HepG2 (cell line): ENCODE measurements around the gene SLC45A3. TPM values are rescaled to one million over a fixed set of nuclear protein-coding genes. Genes with fewer than 3 reads are reported as not detected.

Experiments
- ATAC-seq: fragments of 200-7000 bp; cut with Tn5 transposase; 3 replicates; pipeline ENCODE4 v1.9.1; 2020; ENCODE audit warnings: mild to moderate bottlenecking, moderate library complexity
- BruUV-seq: library from RNA; stranded (reverse); fragments of 400-500 nt; replicated peaks from 2 replicates; lab custom pipeline; 2021; lab: Mats Ljungman, UMichigan
- CTCF ChIA-PET: fragments of 300-600 bp; formaldehyde crosslinking; extraction: SDS; loops from one replicate; lab custom pipeline; 2021; ENCODE audit warnings: low total read pairs, inconsistent platforms, low intra/inter-chr PET ratio; lab: Yijun Ruan, JAX
- POLR2A ChIA-PET: fragments of 350-600 bp; sonication (Branson Sonifier 250); formaldehyde crosslinking; loops from one replicate; lab custom pipeline; 2020; ENCODE audit warnings: antibody characterized with exemption, inconsistent platforms; lab: Yijun Ruan, JAX
- DNase-seq: peaks from one replicate; pipeline ENCODE4 v3.0.0-alpha.2; 2015; ENCODE audit warnings: low spot score
- FAIRE-seq: peaks from 3 replicates; lab custom pipeline; 2011; peaks lifted over from hg19 to GRCh38; lab: Jason Lieb, UNC
- H2AFZ ChIP-seq: one replicate; pipeline ENCODE4 v1.6.1; 2011; ENCODE audit warnings: low read length, inconsistent platforms
- H3K27ac ChIP-seq: fragments of 300-600 bp; 3 replicates; pipeline ENCODE4 v1.8.0; 2011; ENCODE audit warnings: mixed run types, mild to moderate bottlenecking, mixed read lengths, low read length, inconsistent platforms; ENCODE audit not compliant: insufficient read depth; ENCODE audit errors: extremely low read length
- H3K27me3 ChIP-seq, 2 experiments: fragments of 200-600 bp in 1 of 2; 2 replicates in 1 of 2; 3 replicates in 1 of 2; pipeline versions ENCODE4 v1.6.0 to v1.8.0; 2011; ENCODE audit warnings: low read length in 2 of 2, mild to moderate bottlenecking in 2 of 2, moderate library complexity in 2 of 2, inconsistent platforms in 1 of 2; ENCODE audit not compliant: insufficient read depth in 2 of 2, control insufficient read depth in 1 of 2
- H3K36me3 ChIP-seq, 2 experiments: fragments of 200-600 bp in 1 of 2; replicated peaks in 1 of 2; 2 replicates in 1 of 2; 3 replicates in 1 of 2; pipeline versions ENCODE4 v1.5.1 to v1.8.0; 2011; ENCODE audit warnings: low read length in 2 of 2, inconsistent platforms in 1 of 2; ENCODE audit not compliant: insufficient read depth in 2 of 2, control insufficient read depth in 1 of 2
- H3K4me1 ChIP-seq: 2 replicates; pipeline ENCODE4 v1.5.1; 2012; ENCODE audit warnings: low read length, inconsistent platforms; ENCODE audit not compliant: insufficient read depth
- H3K4me2 ChIP-seq: 2 replicates; pipeline ENCODE4 v1.6.0; 2011; ENCODE audit warnings: low read depth, low read length, inconsistent platforms
- H3K4me3 ChIP-seq, 3 experiments: fragments of 200-600 bp in 1 of 3; sonication (generic), shearing (Covaris generic) in 1 of 3; replicated peaks in 1 of 3; 2 replicates each; pipeline ENCODE4 v1.5.1; 2011 to 2016; ENCODE audit warnings: low read length in 3 of 3, inconsistent platforms in 2 of 3, low read depth in 2 of 3, mild to moderate bottlenecking in 2 of 3, control low read depth in 1 of 3, mixed read lengths in 1 of 3; ENCODE audit not compliant: insufficient read depth in 1 of 3
- H3K79me2 ChIP-seq: one replicate; pipeline ENCODE4 v1.6.1; 2011; ENCODE audit warnings: low read length, inconsistent platforms; ENCODE audit not compliant: insufficient read depth
- H3K9ac ChIP-seq: 2 replicates; pipeline ENCODE4 v1.6.0; 2011; ENCODE audit warnings: mild to moderate bottlenecking, low read depth, low read length, inconsistent platforms; ENCODE audit not compliant: insufficient read depth
- H3K9me3 ChIP-seq: 2 replicates; pipeline ENCODE4 v1.5.1; 2012; ENCODE audit warnings: mild to moderate bottlenecking, low read length
- H4K20me1 ChIP-seq: 2 replicates; pipeline ENCODE4 v1.6.0; 2011; ENCODE audit warnings: inconsistent platforms, mild to moderate bottlenecking, low read length, moderate library complexity; ENCODE audit not compliant: insufficient read depth
- CBX2 ChIP-seq, 2 experiments: fragments of 200-600 bp in 1 of 2; sonication (generic); formaldehyde crosslinking in 1 of 2; IDR thresholded peaks; 2 replicates each; pipeline versions ENCODE4 v1.7.0 to v1.8.1; 2018 to 2022; ENCODE audit warnings: low read depth in 2 of 2, low read length in 1 of 2, mild to moderate bottlenecking in 1 of 2, missing genetic modification reagents in 1 of 2
- JUNB ChIP-seq: sonication (generic); formaldehyde crosslinking; IDR thresholded peaks from 2 replicates; pipeline ENCODE4 v1.8.0; 2022; ENCODE audit warnings: missing genetic modification reagents, mild to moderate bottlenecking, borderline replicate concordance
- MTA1 ChIP-seq: sonication (generic); formaldehyde crosslinking; IDR thresholded peaks from 2 replicates; pipeline ENCODE4 v1.4.0; 2020; ENCODE audit warnings: missing genetic modification reagents, mild to moderate bottlenecking, borderline replicate concordance
- SCMH1 ChIP-seq: sonication (generic); formaldehyde crosslinking; IDR thresholded peaks from 2 replicates; pipeline ENCODE4 v1.9.0; 2021; ENCODE audit warnings: missing genetic modification reagents, mild to moderate bottlenecking, borderline replicate concordance
- SNAI1 ChIP-seq: sonication (generic); formaldehyde crosslinking; IDR thresholded peaks from 2 replicates; pipeline ENCODE4 v1.5.0; 2020; ENCODE audit warnings: mild to moderate bottlenecking, missing genetic modification reagents, borderline replicate concordance
- SRSF9 ChIP-seq: fragments of 200-400 bp; formaldehyde crosslinking; IDR thresholded peaks from 2 replicates; pipeline ENCODE4 v1.6.1; 2018; ENCODE audit warnings: borderline replicate concordance, mild to moderate bottlenecking, low read depth, low read length; ENCODE audit not compliant: insufficient read depth, poor library complexity, severe bottlenecking
- TCF7 ChIP-seq: sonication (generic); IDR thresholded peaks from 2 replicates; pipeline ENCODE4 v1.6.1; 2016; ENCODE audit warnings: antibody characterized with exemption, low read depth
- ZKSCAN8 ChIP-seq: IDR thresholded peaks from 2 replicates; pipeline ENCODE4 v1.6.1; 2016; ENCODE audit warnings: borderline replicate concordance, missing genetic modification reagents, missing compliant biosample characterization
- WGBS: methylation state at CpG from one replicate; pipeline ENCODE4 v1.1.6; 2017; ENCODE audit warnings: low lambda C conversion rate; 5-methylcytosine and 5-hydroxymethylcytosine counted together
- in situ Hi-C: cut with HindIII; loops from 2 replicates; pipeline ENCODE4 v1.10.0; 2017; ENCODE audit warnings: low pct_unique_long_range_greater_than_20kb; ENCODE audit not compliant: extremely low pct_ligation_motif_present
- intact Hi-C: fragments of 100-400 bp; cut with micrococcal nuclease; formaldehyde crosslinking; loops from one replicate; pipeline ENCODE4 v1.10.0; 2022; ENCODE audit not compliant: unreplicated experiment
- polyA plus RNA-seq, 8 experiments: library from polyadenylated mRNA; depleted of rRNA in 3 of 8; stranded (reverse) in 7 of 8; unstranded in 1 of 8; fragments of >200 nt; fragmentation: Illumina TruSeq in 4 of 8; extraction: Trizol in 4 of 8; gene quantifications; 2 replicates each; pipeline versions ENCODE4 v1.2.1 to v1.2.3, GENCODE V29; 2011 to 2016; ENCODE audit warnings: low read depth in 4 of 8, missing spikeins in 1 of 8, mixed read lengths in 1 of 8; ENCODE audit not compliant: insufficient read depth in 1 of 8
- total RNA-seq, 5 experiments: library from RNA; depleted of rRNA; stranded (reverse); fragments of >200 nt; fragmentation: Illumina TruSeq; extraction: Trizol; gene quantifications; 2 replicates each; pipeline ENCODE4 v1.2.3, GENCODE V29; 2016; ENCODE audit warnings: low read depth in 1 of 5
- TF ChIP-seq, protein P1 (sequence below): sonication (generic); formaldehyde crosslinking; IDR thresholded peaks from 2 replicates; pipeline ENCODE4 v1.5.0; 2020; ENCODE audit warnings: missing genetic modification reagents
- TF ChIP-seq, protein P2 (sequence below): sonication (generic); formaldehyde crosslinking; IDR thresholded peaks from 2 replicates; pipeline ENCODE4 v1.5.1; 2020; ENCODE audit warnings: missing genetic modification reagents, mild to moderate bottlenecking, borderline replicate concordance

SLC45A3 gene
- total and polyA plus RNA-seq, 2 of the 13 experiments (the other 11 are each of a cell fraction or from before 2014, with no cell fraction given), result 3.4 to 4.1 TPM

DNA sequence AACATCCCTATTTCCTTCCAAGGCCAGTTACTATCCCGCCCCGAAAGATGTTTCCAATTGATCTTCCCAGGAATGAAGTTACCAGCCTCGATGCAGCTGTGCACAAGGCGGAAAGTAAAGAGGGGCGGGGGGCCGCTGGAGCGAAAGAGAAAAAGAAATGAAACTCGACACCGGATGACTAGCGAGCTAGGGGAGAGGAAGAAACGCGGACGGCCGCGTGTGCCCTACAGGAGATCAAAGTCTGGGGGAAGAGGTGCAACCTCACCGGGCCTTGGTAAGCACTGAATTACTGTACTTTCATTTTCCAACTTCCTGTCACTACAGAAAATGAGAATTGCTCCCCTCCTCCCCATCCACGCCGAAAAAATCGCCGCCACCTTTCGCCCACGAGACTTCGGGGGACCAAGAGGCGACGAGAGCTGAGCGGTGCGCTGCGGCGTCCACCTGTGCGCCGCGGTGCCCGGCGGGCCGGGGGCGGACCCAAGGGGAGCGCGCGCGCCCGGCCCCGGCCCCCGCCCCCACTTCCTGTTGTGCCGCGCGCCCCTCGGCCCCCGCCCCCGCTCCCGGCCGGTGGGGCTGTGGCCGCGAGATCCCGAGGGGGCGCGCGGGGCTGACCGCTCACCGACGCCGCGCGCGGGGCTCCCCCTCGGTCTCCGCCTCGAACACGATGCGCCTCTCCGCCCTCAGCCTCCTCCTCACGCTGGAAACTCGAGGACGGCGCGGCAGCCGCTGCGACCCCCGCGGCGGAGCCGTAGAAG lies 49.1 kb downstream of the SLC45A3 start (continued):
- TF ChIP-seq, protein P1, sequence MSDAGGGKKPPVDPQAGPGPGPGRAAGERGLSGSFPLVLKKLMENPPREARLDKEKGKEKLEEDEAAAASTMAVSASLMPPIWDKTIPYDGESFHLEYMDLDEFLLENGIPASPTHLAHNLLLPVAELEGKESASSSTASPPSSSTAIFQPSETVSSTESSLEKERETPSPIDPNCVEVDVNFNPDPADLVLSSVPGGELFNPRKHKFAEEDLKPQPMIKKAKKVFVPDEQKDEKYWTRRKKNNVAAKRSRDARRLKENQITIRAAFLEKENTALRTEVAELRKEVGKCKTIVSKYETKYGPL (CRISPR knock-in tag), result no peak
- TF ChIP-seq SRSF9, result no peak
- TF ChIP-seq MTA1 (CRISPR knock-in tag), result no peak
- TF ChIP-seq CBX2 (IDR thresholded peaks at IDR 0.05; ENCODE audit: low read depth, low read length), result no peak
- TF ChIP-seq CBX2 (CRISPR knock-in tag; IDR thresholded peaks at IDR 0.05; ENCODE audit: low read depth), result no peak
- no peak for TF ChIP-seq SCMH1 (CRISPR knock-in tag)
- peak; percentile 60; the same call in 1 of the 2 replicates for TF ChIP-seq TCF7
- TF ChIP-seq JUNB (CRISPR knock-in tag), result no peak

DNA sequence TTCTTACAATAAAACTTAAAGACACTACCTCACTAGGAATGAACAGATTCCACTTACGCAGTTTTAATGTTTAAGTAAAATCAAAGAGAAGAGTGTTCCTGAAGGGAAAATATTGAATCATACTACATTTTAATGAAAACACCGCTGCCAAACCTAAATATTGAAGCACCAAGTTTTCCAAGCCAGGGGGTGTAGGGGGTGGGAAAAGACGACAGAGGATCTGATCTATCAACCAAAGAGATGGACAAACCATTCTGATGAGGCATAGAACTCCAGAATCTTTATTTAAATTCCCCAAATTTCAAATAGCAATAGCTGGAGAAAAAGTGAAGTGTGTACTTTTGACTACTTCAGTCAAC lies 49.7 kb downstream of the SLC45A3 start:
- Histone ChIP-seq H3K4me3 (peak overlapping the region; percentile 56 to 96 (median 95)), H2AFZ (no peak overlapping the region), H3K9me3 (no peaks in the 10 kb centered on the region), H3K4me1 (peaks cover 42% of the 10 kb centered on the region), H3K79me2 (peaks cover 47% of the 10 kb centered on the region), H3K27me3 (no peaks in the 10 kb centered on the region; a peak in 1 of 5 replicates), H3K9ac (peak overlapping the region; percentile 82), H3K36me3 (peaks cover 0 to 8% of the 10 kb centered on the region in 2 experiments; a peak in 1 of 5 replicates), H3K4me2 (peak overlapping the region; percentile 72), H3K27ac (peak overlapping the region; percentile 96), H4K20me1 (peaks cover 6% of the 10 kb centered on the region; the same call in 1 of the 2 replicates)
- CTCF ChIA-PET, result no interaction called here
- POLR2A ChIA-PET, result interaction anchor here (0.5 to 3.7 kb wide), 12 partner anchors 8 to 485 kb away, joined by 3 to 63 read pairs (median 8); no protein-coding TSS in a partner anchor
- ATAC-seq (no peak), FAIRE-seq (no peak), DNase-seq (no peak)
- in situ Hi-C loops, result loop anchor here (5.0 kb wide), 1 partner anchor 38 kb away; no protein-coding TSS in a partner anchor
- TSS peak; percentile 58 for BruUV-seq
- WGBS, result 0% methylated on average over 3 of the region's 3 CpGs
- intact Hi-C loops, result no loop called here
- TF ChIP-seq, protein P2, sequence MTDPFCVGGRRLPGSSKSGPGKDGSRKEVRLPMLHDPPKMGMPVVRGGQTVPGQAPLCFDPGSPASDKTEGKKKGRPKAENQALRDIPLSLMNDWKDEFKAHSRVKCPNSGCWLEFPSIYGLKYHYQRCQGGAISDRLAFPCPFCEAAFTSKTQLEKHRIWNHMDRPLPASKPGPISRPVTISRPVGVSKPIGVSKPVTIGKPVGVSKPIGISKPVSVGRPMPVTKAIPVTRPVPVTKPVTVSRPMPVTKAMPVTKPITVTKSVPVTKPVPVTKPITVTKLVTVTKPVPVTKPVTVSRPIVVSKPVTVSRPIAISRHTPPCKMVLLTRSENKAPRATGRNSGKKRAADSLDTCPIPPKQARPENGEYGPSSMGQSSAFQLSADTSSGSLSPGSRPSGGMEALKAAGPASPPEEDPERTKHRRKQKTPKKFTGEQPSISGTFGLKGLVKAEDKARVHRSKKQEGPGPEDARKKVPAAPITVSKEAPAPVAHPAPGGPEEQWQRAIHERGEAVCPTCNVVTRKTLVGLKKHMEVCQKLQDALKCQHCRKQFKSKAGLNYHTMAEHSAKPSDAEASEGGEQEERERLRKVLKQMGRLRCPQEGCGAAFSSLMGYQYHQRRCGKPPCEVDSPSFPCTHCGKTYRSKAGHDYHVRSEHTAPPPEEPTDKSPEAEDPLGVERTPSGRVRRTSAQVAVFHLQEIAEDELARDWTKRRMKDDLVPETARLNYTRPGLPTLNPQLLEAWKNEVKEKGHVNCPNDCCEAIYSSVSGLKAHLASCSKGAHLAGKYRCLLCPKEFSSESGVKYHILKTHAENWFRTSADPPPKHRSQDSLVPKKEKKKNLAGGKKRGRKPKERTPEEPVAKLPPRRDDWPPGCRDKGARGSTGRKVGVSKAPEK (CRISPR knock-in tag), result no peak
- TF ChIP-seq ZKSCAN8 (CRISPR knock-in tag) (no peak), SNAI1 (CRISPR knock-in tag) (0 out of 2 replicates have a peak, but pooled peaks have one; percentile 37)
